GM21367 (cell line): ENCODE results near the gene SLC12A2.

Experiments
- ATAC-seq: cut with Tn5 transposase; IDR thresholded peaks from one replicate; pipeline ENCODE4 v1.9.1; 2021; ENCODE audit not compliant: unreplicated experiment

The SLC12A2 gene

DNA sequence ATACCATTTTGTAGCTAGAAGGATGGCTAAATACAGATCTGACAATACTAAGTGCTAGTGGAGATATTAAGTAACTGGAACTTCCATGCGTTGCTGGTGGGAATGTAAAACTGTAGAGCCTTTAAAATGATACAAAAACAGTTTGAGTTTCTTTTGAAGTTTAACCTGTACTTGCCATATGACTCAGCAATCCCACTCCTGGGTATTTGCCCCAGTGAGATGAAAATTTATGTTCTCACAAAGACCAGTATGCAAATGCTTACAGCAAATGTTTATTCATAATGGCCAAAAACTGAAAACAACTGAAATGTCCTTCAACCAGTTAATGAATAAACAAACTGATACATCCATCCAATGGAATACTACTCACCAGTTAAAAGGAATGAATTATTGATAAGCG is 137.3 kb downstream of the SLC12A2 start:
- no peak for ATAC-seq

- no peak for ATAC-seq
Observed at GRCh38 chr5:128224336-128224735, 140.8 kb downstream of the SLC12A2 start.

GRCh38 chr5:128225245-128226030 is 141.9 kb downstream of the SLC12A2 start:
- ATAC-seq = no peak

DNA sequence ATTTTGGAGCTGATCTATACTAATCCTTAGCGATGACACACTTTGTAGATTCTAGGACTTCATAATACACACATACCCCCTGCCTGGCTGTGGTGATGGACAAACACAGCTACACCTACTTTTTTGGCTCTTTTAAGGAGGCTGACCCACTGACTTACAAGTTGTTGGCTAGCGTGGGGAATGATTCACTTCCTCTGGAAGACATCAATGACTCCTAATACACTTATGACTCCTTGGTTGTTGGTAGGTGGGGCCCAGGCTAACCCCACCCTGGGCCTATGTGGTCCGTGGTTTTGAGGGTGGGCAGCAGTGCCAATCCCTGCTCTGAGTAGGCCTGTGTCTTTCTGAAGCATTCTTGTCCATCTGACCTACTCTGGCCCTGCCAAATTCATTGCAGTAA is 144.4 kb downstream of the SLC12A2 start:
- no peak for ATAC-seq

DNA sequence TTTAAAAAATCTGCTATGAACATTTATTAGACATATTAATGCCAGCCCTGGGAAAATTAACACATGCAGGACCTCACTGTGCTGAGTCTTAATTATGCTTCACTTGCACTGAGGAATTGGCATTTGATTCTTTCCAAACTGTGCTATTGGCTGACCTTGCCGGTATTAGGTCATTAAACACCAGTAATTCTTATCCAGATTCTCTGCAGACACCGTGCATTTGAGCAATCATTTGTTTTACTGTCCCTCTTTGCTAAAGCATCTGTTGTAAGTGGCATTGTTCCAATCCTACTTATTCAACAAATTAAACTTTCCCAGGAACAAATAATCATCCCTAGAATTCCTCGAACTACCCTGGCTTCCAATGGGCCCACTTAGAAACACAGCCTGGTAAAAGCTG is 145.0 kb downstream of the SLC12A2 start:
- ATAC-seq = no peak

- ATAC-seq = no peak
Observed at GRCh38 chr5:128234928-128235641, 151.5 kb downstream of the SLC12A2 start.

GRCh38 chr5:128236334-128236733 is 152.8 kb downstream of the SLC12A2 start:
- no peak for ATAC-seq

DNA sequence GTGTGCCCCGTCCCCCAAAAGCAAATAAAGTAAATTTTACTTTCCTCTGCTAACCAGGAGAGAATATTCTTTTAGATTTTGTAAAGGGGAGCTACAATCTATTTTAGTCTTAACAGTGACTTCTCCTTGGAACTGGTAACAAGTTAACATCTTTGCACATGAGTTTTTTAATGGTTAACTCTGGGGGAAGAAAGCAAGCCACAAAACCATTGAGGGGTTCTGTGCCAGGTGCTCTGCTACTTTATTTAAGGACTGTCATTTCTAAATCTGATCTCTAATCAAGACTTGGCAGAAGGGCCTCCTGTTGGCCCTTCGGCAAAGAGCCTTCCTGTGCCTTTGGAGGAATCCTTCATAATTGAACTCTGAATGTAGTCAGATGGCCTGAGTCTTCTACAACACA is 153.4 kb downstream of the SLC12A2 start:
- no peak for ATAC-seq

DNA sequence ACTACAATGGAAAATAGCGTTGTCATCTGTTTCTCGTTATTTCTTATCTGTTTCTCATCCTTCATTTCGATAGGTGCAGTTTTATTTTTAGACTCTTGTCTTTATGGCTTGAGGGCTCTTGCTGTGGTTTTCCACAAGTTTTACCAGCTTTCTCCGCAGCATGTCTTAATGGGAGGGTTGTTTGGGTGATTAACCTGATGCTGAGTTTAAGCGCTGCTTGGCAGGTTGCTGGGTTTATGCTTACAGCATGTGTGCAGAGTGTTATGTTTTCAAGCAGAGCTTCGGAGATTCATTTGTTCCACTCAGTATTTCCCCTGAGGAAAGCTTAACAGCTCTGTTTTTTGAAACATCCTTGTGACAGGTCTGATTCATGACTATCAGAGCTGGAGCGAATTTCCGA is 154.0 kb downstream of the SLC12A2 start:
- no peak for ATAC-seq
